Activated CD4-positive, alpha-beta T cell treated with anti-CD3 and anti-CD28 coated beads, Interleukin-2, Interleukin-6, amounts not matched to agents 100 ng/mL and 50 ng/mL, durations not matched to agents 16 hours and 8 hours (primary cell): Measurements from ENCODE around the gene TBCB.
"Not testable (repeated sequence)": the region's sequence is repeated elsewhere in the genome, so short reads cannot be mapped to it uniquely, and the experiment has no call there.

ENCODE experiments used
- DNase-seq: peaks from one replicate; pipeline ENCODE4 v3.0.0-alpha.2; 2020

The TBCB gene

GRCh38 chr19:36115453-36116343 is at the start of gene TBCB:
TSS of gene TBCB (plus strand) at chr19:36115468. CDS start at chr19:36115561, 93 bp downstream.
- DNase-seq, result peak; percentile 92

GRCh38 chr19:36067681-36068080 is 47.6 kb upstream of the TBCB start:
- DNase-seq, result no peak

- DNase-seq, result not testable (repeated sequence)
These were observed 46.3 kb upstream of the TBCB start for GRCh38 chr19:36068810-36069499.

GRCh38 chr19:36072081-36072480 is 43.2 kb upstream of the TBCB start:
- DNase-seq, result no peak

GRCh38 chr19:36073121-36073876 is 42.0 kb upstream of the TBCB start:
- DNase-seq, result no peak

- no peak for DNase-seq
These were observed 35.8 kb upstream of the TBCB start for GRCh38 chr19:36079389-36079945.

GRCh38 chr19:36081385-36081784 is 33.9 kb upstream of the TBCB start:
- DNase-seq, result no peak

- no peak for DNase-seq
These were observed 33.4 kb upstream of the TBCB start for GRCh38 chr19:36081894-36082293.

GRCh38 chr19:36082916-36083315 is 32.4 kb upstream of the TBCB start:
- DNase-seq, result no peak

- DNase-seq, result no peak
These were observed 30.8 kb upstream of the TBCB start for GRCh38 chr19:36084231-36085009.

GRCh38 chr19:36086326-36086725 is 28.9 kb upstream of the TBCB start:
- no peak for DNase-seq

GRCh38 chr19:36089847-36090246 is 25.4 kb upstream of the TBCB start:
- DNase-seq, result no peak

- DNase-seq, result no peak
These were observed 24.2 kb upstream of the TBCB start for GRCh38 chr19:36090910-36091695.

- DNase-seq, result no peak
These were observed 22.7 kb upstream of the TBCB start for GRCh38 chr19:36092566-36092965.

- peak; percentile 41 for DNase-seq
These were observed 22.1 kb upstream of the TBCB start for GRCh38 chr19:36093146-36093662.

GRCh38 chr19:36093687-36094086 is 21.6 kb upstream of the TBCB start:
- DNase-seq, result no peak

- DNase-seq, result no peak
These were observed 18.2 kb upstream of the TBCB start for GRCh38 chr19:36097036-36097435.

- DNase-seq, result no peak
These were observed 16.0 kb upstream of the TBCB start for GRCh38 chr19:36099166-36099785.

GRCh38 chr19:36100476-36100875 is 14.8 kb upstream of the TBCB start:
- no peak for DNase-seq

GRCh38 chr19:36101550-36102327 is 13.5 kb upstream of the TBCB start:
- no peak for DNase-seq
